H9 (cell line): ENCODE data around the gene PNKP. TPM values are rescaled to one million over a fixed set of nuclear protein-coding genes. Genes with fewer than 3 reads are reported as not detected.
A peak's percentile ranks its signal among the peaks of the same experiment; 100 is the strongest.

ENCODE experiments used
- DNase-seq: peaks from one replicate; pipeline ENCODE4 v3.0.0-alpha.2; 2017
- H2AFZ ChIP-seq: one replicate; pipeline ENCODE4 v1.6.1; 2013; ENCODE audit warnings: mild to moderate bottlenecking, low read length, control low read depth, moderate library complexity
- H2AK5ac ChIP-seq: 2 replicates; pipeline ENCODE4 v1.6.1; 2013; ENCODE audit warnings: low read length, control low read depth, mixed read lengths; ENCODE audit not compliant: insufficient read length
- H2BK120ac ChIP-seq: one replicate; pipeline ENCODE4 v1.6.1; 2013; ENCODE audit warnings: low read depth, mild to moderate bottlenecking, low read length, control low read depth, inconsistent platforms; ENCODE audit not compliant: poor library complexity, severe bottlenecking
- H2BK12ac ChIP-seq: 2 replicates; pipeline ENCODE4 v1.6.1; 2013; ENCODE audit warnings: low read length, control low read depth, mixed read lengths, low read depth; ENCODE audit not compliant: insufficient read length
- H2BK15ac ChIP-seq: 2 replicates; pipeline ENCODE4 v1.6.1; 2013; ENCODE audit warnings: low read depth, low read length, control low read depth
- H2BK20ac ChIP-seq: one replicate; pipeline ENCODE4 v1.6.1; 2013; ENCODE audit warnings: low read depth, mild to moderate bottlenecking, low read length, control low read depth, inconsistent platforms; ENCODE audit not compliant: poor library complexity, severe bottlenecking
- H2BK5ac ChIP-seq: 2 replicates; pipeline ENCODE4 v1.6.1; 2013; ENCODE audit warnings: low read length, control low read depth, mixed read lengths; ENCODE audit not compliant: insufficient read length
- H3K14ac ChIP-seq: 2 replicates; pipeline ENCODE4 v1.6.1; 2013; ENCODE audit warnings: low read length, control low read depth; ENCODE audit not compliant: insufficient read depth
- H3K18ac ChIP-seq: 2 replicates; pipeline ENCODE4 v1.6.1; 2013; ENCODE audit warnings: low read depth, mild to moderate bottlenecking, mixed read lengths, low read length, control low read depth; ENCODE audit not compliant: insufficient read length
- H3K23ac ChIP-seq: 2 replicates; pipeline ENCODE4 v1.6.1; 2013; ENCODE audit warnings: low read length, control low read depth, mixed read lengths, low read depth; ENCODE audit not compliant: insufficient read length
- H3K23me2 ChIP-seq: 2 replicates; pipeline ENCODE4 v1.6.1; 2013; ENCODE audit warnings: low read depth, mild to moderate bottlenecking, mixed read lengths, low read length, control low read depth; ENCODE audit not compliant: insufficient read length, poor library complexity, severe bottlenecking
- H3K27ac ChIP-seq: 2 replicates; pipeline ENCODE4 v1.5.1; 2013; ENCODE audit warnings: low read length, control low read depth, mixed read lengths, low read depth; ENCODE audit not compliant: insufficient read length
- H3K27me3 ChIP-seq: 2 replicates; pipeline ENCODE4 v1.6.1; 2013; ENCODE audit warnings: low read length, control low read depth, inconsistent platforms; ENCODE audit not compliant: insufficient read depth
- H3K4ac ChIP-seq: 2 replicates; pipeline ENCODE4 v1.6.1; 2013; ENCODE audit warnings: low read depth, mild to moderate bottlenecking, control low read depth, inconsistent platforms, low read length, moderate library complexity
- H3K4me1 ChIP-seq: 2 replicates; pipeline ENCODE4 v1.6.1; 2013; ENCODE audit warnings: low read length, control low read depth, inconsistent platforms; ENCODE audit not compliant: insufficient read depth
- H3K4me2 ChIP-seq: 2 replicates; pipeline ENCODE4 v1.6.1; 2013; ENCODE audit warnings: low read length, control low read depth, mixed read lengths; ENCODE audit not compliant: insufficient read length, insufficient read depth
- H3K56ac ChIP-seq: 2 replicates; pipeline ENCODE4 v1.6.1; 2013; ENCODE audit warnings: low read depth, mild to moderate bottlenecking, mixed read lengths, low read length, control low read depth; ENCODE audit not compliant: insufficient read length
- H3K79me1 ChIP-seq: 2 replicates; pipeline ENCODE4 v1.6.1; 2013; ENCODE audit warnings: low read depth, mild to moderate bottlenecking, moderate library complexity, low read length, control low read depth, inconsistent platforms; ENCODE audit not compliant: insufficient read depth, poor library complexity, severe bottlenecking
- H3K79me2 ChIP-seq: 2 replicates; pipeline ENCODE4 v1.6.1; 2013; ENCODE audit warnings: low read length, control low read depth, inconsistent platforms; ENCODE audit not compliant: insufficient read depth
- H3K9ac ChIP-seq: 2 replicates; pipeline ENCODE4 v1.6.1; 2013; ENCODE audit warnings: low read length, control low read depth, mixed read lengths; ENCODE audit not compliant: insufficient read length; ENCODE audit errors: extremely low read depth
- H3K9me3 ChIP-seq: one replicate; pipeline ENCODE4 v1.6.1; 2013; ENCODE audit warnings: low read depth, low read length, inconsistent platforms; ENCODE audit not compliant: control insufficient read depth
- H3T11ph ChIP-seq: one replicate; pipeline ENCODE4 v1.6.1; 2013; ENCODE audit warnings: mild to moderate bottlenecking, low read length, control low read depth, inconsistent platforms
- H4K20me1 ChIP-seq: one replicate; pipeline ENCODE4 v1.6.1; 2013; ENCODE audit not compliant: control insufficient read depth, insufficient read length, insufficient read depth
- H4K5ac ChIP-seq: 2 replicates; pipeline ENCODE4 v1.6.1; 2013; ENCODE audit warnings: low read depth, mild to moderate bottlenecking, mixed read lengths, low read length, control low read depth; ENCODE audit not compliant: insufficient read length
- H4K8ac ChIP-seq: replicated peaks from 2 replicates; pipeline ENCODE4 v1.6.1; 2013; ENCODE audit warnings: low read length, control low read depth, mixed read lengths, low read depth; ENCODE audit not compliant: insufficient read length
- H4K91ac ChIP-seq: 2 replicates; pipeline ENCODE4 v1.6.1; 2013; ENCODE audit warnings: low read depth, mild to moderate bottlenecking, moderate library complexity, mixed read lengths, low read length, control low read depth; ENCODE audit not compliant: insufficient read length
- H3K27ac Mint-ChIP-seq, 3 experiments: 2 replicates in 2 of 3; 3 replicates in 1 of 3; pipeline ENCODE4 v1.8.0; 2020 to 2021; ENCODE audit warnings: mixed read lengths in 3 of 3, mild to moderate bottlenecking in 1 of 3, moderate library complexity in 1 of 3
- H3K27me3 Mint-ChIP-seq: 2 replicates; pipeline ENCODE4 v1.8.0; 2021; ENCODE audit warnings: low read depth, mild to moderate bottlenecking, moderate library complexity, mixed read lengths
- H3K36me3 Mint-ChIP-seq, 3 experiments: 2 replicates in 2 of 3; 3 replicates in 1 of 3; pipeline ENCODE4 v1.8.0; 2020 to 2021; ENCODE audit warnings: low read depth in 3 of 3, mixed read lengths in 3 of 3; ENCODE audit not compliant: insufficient read depth in 1 of 3
- H3K4me1 Mint-ChIP-seq, 2 experiments: 2 replicates each; pipeline ENCODE4 v1.8.0; 2020; ENCODE audit warnings: mixed read lengths in 2 of 2
- H3K4me3 Mint-ChIP-seq, 2 experiments: 2 replicates in 1 of 2; 3 replicates in 1 of 2; pipeline ENCODE4 v1.8.0; 2020 to 2021; ENCODE audit warnings: mild to moderate bottlenecking in 2 of 2, mixed read lengths in 2 of 2, moderate library complexity in 1 of 2
- H3K9me3 Mint-ChIP-seq, 2 experiments: 2 replicates in 1 of 2; 3 replicates in 1 of 2; pipeline ENCODE4 v1.8.0; 2020; ENCODE audit warnings: mild to moderate bottlenecking in 2 of 2, mixed read lengths in 2 of 2, moderate library complexity in 1 of 2
- CTCF ChIP-seq: fragments of 200-600 bp; sonication (generic); conservative IDR thresholded peaks from 3 replicates; pipeline ENCODE4 v1.8.0; 2021; ENCODE audit warnings: antibody characterized with exemption, mild to moderate bottlenecking
- WGBS: extraction: QIAGEN DNeasy Blood & Tissue Kit; methylation state at CpG from one replicate; pipeline ENCODE4 v1.1.7; 2013; ENCODE audit warnings: missing lambda C conversion rate, low lambda C conversion rate, mixed read lengths; ENCODE audit not compliant: insufficient read length; ENCODE audit errors: extremely low coverage; 5-methylcytosine and 5-hydroxymethylcytosine counted together
- total RNA-seq: library from RNA; stranded (reverse); gene quantifications from 2 replicates; pipeline ENCODE4 v1.2.1, GENCODE V29; 2021

The PNKP gene
- total RNA-seq, 1 experiment from 2014 or later = 157 TPM

- peak; percentile 85 for DNase-seq
- Histone ChIP-seq H3K9me3 (no peaks in the 10 kb centered on the region), H2BK5ac (peak within 1 kb of the TSS; percentile 37), H2BK12ac (peak within 1 kb of the TSS; percentile 66), H2BK120ac (peak within 1 kb of the TSS; percentile 89), H3K18ac (peak within 1 kb of the TSS; percentile 91), H4K20me1 (no peaks in the 10 kb centered on the region), H3K23me2 (peaks cover 5% of the 10 kb centered on the region), H4K5ac (no peak within 1 kb of the TSS), H3K9ac (peak within 1 kb of the TSS; percentile 93), H3K4me1 (peaks cover 3% of the 10 kb centered on the region; the same call in 1 of the 2 replicates), H4K8ac (no peak within 1 kb of the TSS), H2BK20ac (no peak within 1 kb of the TSS), H3K4me2 (peak within 1 kb of the TSS; percentile 74), H3K27ac (no peak within 1 kb of the TSS), H3K4ac (peak within 1 kb of the TSS; percentile 15), H3K27me3 (no peaks in the 10 kb centered on the region), H3K79me2 (peaks cover 5% of the 10 kb centered on the region; the same call in 1 of the 2 replicates), H4K91ac (peak within 1 kb of the TSS; percentile 44), H2AFZ (no peak within 1 kb of the TSS), H3K56ac (no peak within 1 kb of the TSS), H3K14ac (peak within 1 kb of the TSS; percentile 97), H3K23ac (no peak within 1 kb of the TSS), H3K79me1 (peaks cover 11% of the 10 kb centered on the region), H3T11ph (no peak within 1 kb of the TSS), H2BK15ac (no peak within 1 kb of the TSS), H2AK5ac (no peak within 1 kb of the TSS)
- peak within 1 kb of the TSS; percentile 99 to 100 (median 100) for H3K27ac Mint-ChIP-seq
- H3K4me3 Mint-ChIP-seq = peak within 1 kb of the TSS; percentile 94 to 96
- H3K36me3 Mint-ChIP-seq = peaks cover 9 to 21% (median 10%) of the 10 kb centered on the region in 3 experiments
- no peaks in the 10 kb centered on the region for H3K27me3 Mint-ChIP-seq
- no CpG with 5 or more reads among the region's 57 CpGs for WGBS
- peak; percentile 37; the same call in 2 of the 3 replicates for TF ChIP-seq CTCF
- H3K9me3 Mint-ChIP-seq = no peaks in the 10 kb centered on the region
- peaks cover 10 to 24% of the 10 kb centered on the region in 2 experiments for H3K4me1 Mint-ChIP-seq
Measured at GRCh38 chr19:49817964-49818648, 49.3 kb downstream of the PNKP start, which contains the start of gene MED25. TSS of gene MED25 (plus strand) at chr19:49818289. CDS start at chr19:49818342, 53 bp downstream.
